Measurements from ENCODE around the gene HNRNPD. TPM values are rescaled to one million over a fixed set of nuclear protein-coding genes. Genes with fewer than 3 reads are reported as not detected.
"Not testable (repeated sequence)": the region's sequence is repeated elsewhere in the genome, so short reads cannot be mapped to it uniquely, and the experiment has no call there.

The HNRNPD gene
- total RNA-seq, 2 donors from 2014 or later, result 48.7 to 87.3 TPM

DNA sequence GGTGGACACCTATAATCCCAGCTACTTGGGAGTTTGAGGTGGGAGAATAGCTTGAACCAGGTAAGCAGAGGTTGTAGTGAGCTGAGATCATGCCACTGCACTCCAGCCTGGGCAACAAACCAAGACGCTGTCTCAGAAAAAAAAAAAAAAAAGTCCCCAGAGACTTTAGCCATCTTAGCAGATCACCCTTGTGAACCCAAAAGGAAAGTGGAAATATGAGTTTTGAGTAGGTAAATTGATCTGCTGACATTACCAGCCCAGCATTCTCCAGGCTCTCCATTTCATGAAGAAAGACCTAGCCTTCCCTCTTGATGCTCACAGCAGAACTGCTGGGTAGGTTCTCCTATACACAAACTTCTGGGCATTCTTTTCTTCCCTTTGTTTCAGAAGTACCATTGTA lies 24.5 kb upstream of the HNRNPD start:
- intact Hi-C loops (cut with DNase I), result no loop called here

GRCh38 chr4:82397527-82397926 lies 23.7 kb upstream of the HNRNPD start:
- no peaks in the 10 kb centered on the region for H3K36me3 ChIP-seq
- DNase-seq (ENCODE audit: low spot score), result no peak
- no peak overlapping the region for H3K27ac ChIP-seq
- no peaks in the 10 kb centered on the region for H3K27me3 ChIP-seq (replicated peaks; ENCODE audit: insufficient read depth)
- H3K4me3 ChIP-seq, result no peak overlapping the region
- no peaks in the 10 kb centered on the region for H3K9me3 ChIP-seq
- WGBS, result 88% methylated on average over 3 of the region's 3 CpGs
- no peaks in the 10 kb centered on the region for H3K4me1 ChIP-seq (replicated peaks)
- TF ChIP-seq CTCF (IDR thresholded peaks at IDR 0.05), result no peak
- no peak for TF ChIP-seq POLR2AphosphoS5 (IDR thresholded peaks at IDR 0.05)
- no peak for TF ChIP-seq POLR2A (IDR thresholded peaks at IDR 0.05)
- intact Hi-C loops (cut with DNase I), result no loop called here

More for the DNA sequence above, 24.5 kb upstream of the HNRNPD start:
- Histone ChIP-seq H3K9me3 (no peaks in the 10 kb centered on the region), H3K27ac (no peak overlapping the region), H3K36me3 (no peaks in the 10 kb centered on the region), H3K4me3 (no peak overlapping the region), H3K27me3 (replicated peaks; ENCODE audit: insufficient read depth) (no peaks in the 10 kb centered on the region), H3K4me1 (replicated peaks) (no peaks in the 10 kb centered on the region)
- TF ChIP-seq POLR2AphosphoS5 (IDR thresholded peaks at IDR 0.05), result no peak
- TF ChIP-seq CTCF (IDR thresholded peaks at IDR 0.05), result no peak
- TF ChIP-seq POLR2A (IDR thresholded peaks at IDR 0.05), result no peak
- WGBS, result 83% methylated on average over 1 of the region's 1 CpG
- no peak for DNase-seq (ENCODE audit: low spot score)

GRCh38 chr4:82394896-82395295 lies 21.1 kb upstream of the HNRNPD start:
- DNase-seq (ENCODE audit: low spot score), result no peak
- 73% methylated on average over 3 of the region's 3 CpGs for WGBS
- Histone ChIP-seq H3K4me3 (no peak overlapping the region), H3K27ac (no peak overlapping the region), H3K9me3 (no peaks in the 10 kb centered on the region), H3K36me3 (no peaks in the 10 kb centered on the region), H3K27me3 (replicated peaks; ENCODE audit: insufficient read depth) (no peaks in the 10 kb centered on the region), H3K4me1 (replicated peaks) (no peaks in the 10 kb centered on the region)
- intact Hi-C loops (cut with DNase I), result no loop called here
- TF ChIP-seq CTCF (IDR thresholded peaks at IDR 0.05) (no peak), POLR2A (IDR thresholded peaks at IDR 0.05) (no peak), POLR2AphosphoS5 (IDR thresholded peaks at IDR 0.05) (no peak)

DNA sequence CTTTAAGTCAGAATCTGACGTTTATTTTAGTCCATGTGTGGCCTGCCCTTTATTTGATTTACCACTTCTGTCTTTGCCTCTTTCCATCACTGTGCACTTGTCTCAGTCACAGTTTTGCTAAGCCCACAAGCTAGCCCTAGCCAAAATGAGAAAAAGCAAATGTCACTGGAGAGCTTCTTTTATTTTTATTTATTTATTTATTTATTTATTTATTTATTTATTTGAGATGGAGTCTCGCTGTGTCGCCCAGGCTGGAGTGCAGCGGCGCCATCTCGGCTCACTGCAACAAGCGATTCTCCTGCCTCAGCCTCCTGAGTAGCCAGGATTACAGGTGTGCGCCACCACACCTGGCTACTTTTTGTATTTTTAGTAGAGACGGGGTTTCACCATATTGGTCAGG lies 16.3 kb upstream of the HNRNPD start:
- H3K9me3 ChIP-seq; H3K27ac ChIP-seq; H3K27me3 ChIP-seq (replicated peaks; ENCODE audit: insufficient read depth); DNase-seq (ENCODE audit: low spot score); H3K4me3 ChIP-seq; H3K4me1 ChIP-seq (replicated peaks); H3K36me3 ChIP-seq; intact Hi-C loops (cut with DNase I): not testable (repeated sequence)
- 93% methylated on average over 9 of the region's 9 CpGs for WGBS

- Histone ChIP-seq H3K4me3 (no peak overlapping the region), H3K9me3 (no peaks in the 10 kb centered on the region), H3K27ac (no peak overlapping the region), H3K27me3 (replicated peaks; ENCODE audit: insufficient read depth) (no peaks in the 10 kb centered on the region), H3K36me3 (no peaks in the 10 kb centered on the region), H3K4me1 (replicated peaks) (no peaks in the 10 kb centered on the region)
- intact Hi-C loops (cut with DNase I), result no loop called here
- TF ChIP-seq POLR2AphosphoS5 (IDR thresholded peaks at IDR 0.05) (no peak), CTCF (IDR thresholded peaks at IDR 0.05) (no peak), POLR2A (IDR thresholded peaks at IDR 0.05) (no peak)
- DNase-seq (ENCODE audit: low spot score), result no peak
- 82% methylated on average over 1 of the region's 1 CpG for WGBS
These were observed 14.6 kb upstream of the HNRNPD start for GRCh38 chr4:82388405-82388804.

DNA sequence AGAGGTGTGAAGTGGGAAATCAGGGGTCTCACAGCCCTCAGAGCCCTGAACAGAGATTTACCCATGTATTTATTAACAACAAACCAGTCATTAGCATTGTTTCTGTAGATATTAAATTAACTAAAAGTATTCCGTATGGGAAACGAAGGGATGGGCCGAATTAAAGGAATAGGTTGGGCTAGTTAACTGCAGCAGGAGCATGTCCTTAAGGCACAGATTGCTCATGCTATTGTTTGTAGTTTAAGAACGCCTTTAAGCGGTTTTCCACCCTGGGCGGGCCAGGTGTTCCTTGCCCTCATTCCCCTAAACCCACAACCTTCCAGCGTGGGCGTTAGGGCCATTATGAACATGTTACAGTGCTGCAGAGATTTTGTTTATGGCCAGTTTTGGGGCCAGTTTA lies 12.5 kb upstream of the HNRNPD start:
- H3K27me3 ChIP-seq (replicated peaks; ENCODE audit: insufficient read depth); H3K9me3 ChIP-seq; H3K4me1 ChIP-seq (replicated peaks); H3K27ac ChIP-seq; intact Hi-C loops (cut with DNase I); DNase-seq (ENCODE audit: low spot score); H3K36me3 ChIP-seq; H3K4me3 ChIP-seq: not testable (repeated sequence)
- WGBS, result 92% methylated on average over 8 of the region's 8 CpGs
